ENCODE data around the gene ESYT2. TPM values are rescaled to one million over a fixed set of nuclear protein-coding genes. Genes with fewer than 3 reads are reported as not detected.

The ESYT2 gene
- polyA plus RNA-seq, 2 donors = 25.4 to 28.9 TPM

- Histone ChIP-seq H3K4me1 (ENCODE audit: control insufficient read depth in 2 of 2, insufficient read depth in 2 of 2, low read length in 1 of 2) (peaks cover 0 to 3% of the 10 kb centered on the region in 2 donors), H3K4me3 (ENCODE audit: low read depth in 1 of 2, low read length in 2 of 2) (no peak overlapping the region), H3K9me3 (ENCODE audit: control insufficient read depth in 2 of 2, insufficient read depth in 1 of 2, low read depth in 1 of 2, low read length in 1 of 2) (no peaks in the 10 kb centered on the region), H3K27ac (ENCODE audit: low read depth in 2 of 2, low read length in 1 of 2) (no peak overlapping the region), H3K36me3 (ENCODE audit: control insufficient read depth in 2 of 2, insufficient read depth in 2 of 2, low read length in 1 of 2) (peaks cover 10 to 39% of the 10 kb centered on the region in 2 donors), H3K27me3 (ENCODE audit: control insufficient read depth in 1 of 2, insufficient read depth in 2 of 2, low read length in 2 of 2) (no peaks in the 10 kb centered on the region)
- WGBS, 2 donors = 95% methylated on average over 4 of the region's 4 CpGs
Observed at GRCh38 chr7:158744070-158744469, 85.2 kb downstream of the ESYT2 start.

- no peaks in the 10 kb centered on the region for H3K27me3 ChIP-seq (ENCODE audit: control insufficient read depth in 1 of 2, insufficient read depth in 2 of 2, low read length in 2 of 2)
- H3K9me3 ChIP-seq (ENCODE audit: control insufficient read depth in 2 of 2, insufficient read depth in 1 of 2, low read depth in 1 of 2, low read length in 1 of 2) = no peaks in the 10 kb centered on the region
- H3K4me1 ChIP-seq (ENCODE audit: control insufficient read depth in 2 of 2, insufficient read depth in 2 of 2, low read length in 1 of 2) = peaks cover 0 to 3% of the 10 kb centered on the region in 2 donors
- peaks cover 10 to 42% of the 10 kb centered on the region in 2 donors for H3K36me3 ChIP-seq (ENCODE audit: control insufficient read depth in 2 of 2, insufficient read depth in 2 of 2, low read length in 1 of 2)
- no peak overlapping the region for H3K27ac ChIP-seq (ENCODE audit: low read depth in 2 of 2, low read length in 1 of 2)
- H3K4me3 ChIP-seq (ENCODE audit: low read depth in 1 of 2, low read length in 2 of 2) = no peak overlapping the region
- WGBS, 2 donors = 94 to 96% methylated on average over 17 of the region's 17 CpGs
Observed at GRCh38 chr7:158743219-158743618, 86.1 kb downstream of the ESYT2 start.

GRCh38 chr7:158742065-158742821, 87.1 kb downstream of the ESYT2 start:
- Histone ChIP-seq H3K36me3 (ENCODE audit: control insufficient read depth in 2 of 2, insufficient read depth in 2 of 2, low read length in 1 of 2) (peaks cover 10 to 41% of the 10 kb centered on the region in 2 donors), H3K9me3 (ENCODE audit: control insufficient read depth in 2 of 2, insufficient read depth in 1 of 2, low read depth in 1 of 2, low read length in 1 of 2) (no peaks in the 10 kb centered on the region), H3K27me3 (ENCODE audit: control insufficient read depth in 1 of 2, insufficient read depth in 2 of 2, low read length in 2 of 2) (no peaks in the 10 kb centered on the region), H3K4me3 (ENCODE audit: low read depth in 1 of 2, low read length in 2 of 2) (no peak overlapping the region), H3K27ac (ENCODE audit: low read depth in 2 of 2, low read length in 1 of 2) (no peak overlapping the region), H3K4me1 (ENCODE audit: control insufficient read depth in 2 of 2, insufficient read depth in 2 of 2, low read length in 1 of 2) (peaks cover 0 to 3% of the 10 kb centered on the region in 2 donors)
- 96 to 97% methylated on average over 19 of the region's 19 CpGs for WGBS, 2 donors

GRCh38 chr7:158741294-158741666, 88.0 kb downstream of the ESYT2 start:
- Histone ChIP-seq H3K27ac (ENCODE audit: low read depth in 2 of 2, low read length in 1 of 2) (peak overlapping the region; percentile 6 to 72), H3K9me3 (ENCODE audit: control insufficient read depth in 2 of 2, insufficient read depth in 1 of 2, low read depth in 1 of 2, low read length in 1 of 2) (no peaks in the 10 kb centered on the region), H3K4me3 (ENCODE audit: low read depth in 1 of 2, low read length in 2 of 2) (no peak overlapping the region), H3K27me3 (ENCODE audit: control insufficient read depth in 1 of 2, insufficient read depth in 2 of 2, low read length in 2 of 2) (no peaks in the 10 kb centered on the region), H3K36me3 (ENCODE audit: control insufficient read depth in 2 of 2, insufficient read depth in 2 of 2, low read length in 1 of 2) (peaks cover 15 to 43% of the 10 kb centered on the region in 2 donors), H3K4me1 (ENCODE audit: control insufficient read depth in 2 of 2, insufficient read depth in 2 of 2, low read length in 1 of 2) (peaks cover 0 to 3% of the 10 kb centered on the region in 2 donors)
- 88% methylated on average over 14 of the region's 14 CpGs for WGBS, 2 donors

- Histone ChIP-seq H3K27ac (ENCODE audit: low read depth in 2 of 2, low read length in 1 of 2) (peak overlapping the region; percentile 6 to 72), H3K9me3 (ENCODE audit: control insufficient read depth in 2 of 2, insufficient read depth in 1 of 2, low read depth in 1 of 2, low read length in 1 of 2) (no peaks in the 10 kb centered on the region), H3K36me3 (ENCODE audit: control insufficient read depth in 2 of 2, insufficient read depth in 2 of 2, low read length in 1 of 2) (peaks cover 20 to 39% of the 10 kb centered on the region in 2 donors), H3K27me3 (ENCODE audit: control insufficient read depth in 1 of 2, insufficient read depth in 2 of 2, low read length in 2 of 2) (no peaks in the 10 kb centered on the region), H3K4me3 (ENCODE audit: low read depth in 1 of 2, low read length in 2 of 2) (no peak overlapping the region), H3K4me1 (ENCODE audit: control insufficient read depth in 2 of 2, insufficient read depth in 2 of 2, low read length in 1 of 2) (peaks cover 0 to 3% of the 10 kb centered on the region in 2 donors)
- WGBS, 2 donors = 48 to 64% methylated on average over 16 of the region's 16 CpGs
Observed at GRCh38 chr7:158740657-158741293, 88.5 kb downstream of the ESYT2 start.

GRCh38 chr7:158740013-158740656, 89.2 kb downstream of the ESYT2 start:
- 62 to 71% methylated on average over 15 of the region's 15 CpGs for WGBS, 2 donors
- H3K4me3 ChIP-seq (ENCODE audit: low read depth in 1 of 2, low read length in 2 of 2) = no peak overlapping the region
- H3K36me3 ChIP-seq (ENCODE audit: control insufficient read depth in 2 of 2, insufficient read depth in 2 of 2, low read length in 1 of 2) = peaks cover 20 to 39% of the 10 kb centered on the region in 2 donors
- H3K4me1 ChIP-seq (ENCODE audit: control insufficient read depth in 2 of 2, insufficient read depth in 2 of 2, low read length in 1 of 2) = peaks cover 0 to 3% of the 10 kb centered on the region in 2 donors
- H3K9me3 ChIP-seq (ENCODE audit: control insufficient read depth in 2 of 2, insufficient read depth in 1 of 2, low read depth in 1 of 2, low read length in 1 of 2) = no peaks in the 10 kb centered on the region
- no peaks in the 10 kb centered on the region for H3K27me3 ChIP-seq (ENCODE audit: control insufficient read depth in 1 of 2, insufficient read depth in 2 of 2, low read length in 2 of 2)
- H3K27ac ChIP-seq (ENCODE audit: low read depth in 2 of 2, low read length in 1 of 2) = peak overlapping the region; percentile 29 to 75

GRCh38 chr7:158738841-158739240, 90.5 kb downstream of the ESYT2 start:
- H3K36me3 ChIP-seq (ENCODE audit: control insufficient read depth in 2 of 2, insufficient read depth in 2 of 2, low read length in 1 of 2) = peaks cover 20 to 46% of the 10 kb centered on the region in 2 donors

GRCh38 chr7:158737064-158737695, 92.1 kb downstream of the ESYT2 start:
- Histone ChIP-seq H3K4me1 (ENCODE audit: control insufficient read depth in 2 of 2, insufficient read depth in 2 of 2, low read length in 1 of 2) (peaks cover 0 to 3% of the 10 kb centered on the region in 2 donors), H3K27ac (ENCODE audit: low read depth in 2 of 2, low read length in 1 of 2) (no peak overlapping the region), H3K36me3 (ENCODE audit: control insufficient read depth in 2 of 2, insufficient read depth in 2 of 2, low read length in 1 of 2) (peaks cover 17 to 32% of the 10 kb centered on the region in 2 donors), H3K4me3 (ENCODE audit: low read depth in 1 of 2, low read length in 2 of 2) (no peak overlapping the region), H3K9me3 (ENCODE audit: control insufficient read depth in 2 of 2, insufficient read depth in 1 of 2, low read depth in 1 of 2, low read length in 1 of 2) (no peaks in the 10 kb centered on the region), H3K27me3 (ENCODE audit: control insufficient read depth in 1 of 2, insufficient read depth in 2 of 2, low read length in 2 of 2) (no peaks in the 10 kb centered on the region)
- 90 to 92% methylated on average over 19 of the region's 19 CpGs for WGBS, 2 donors

More at GRCh38 chr7:158738841-158739240, 90.5 kb downstream of the ESYT2 start:
- no peak overlapping the region for H3K4me3 ChIP-seq (ENCODE audit: low read depth in 1 of 2, low read length in 2 of 2)
- no peak overlapping the region for H3K27ac ChIP-seq (ENCODE audit: low read depth in 2 of 2, low read length in 1 of 2)
- H3K27me3 ChIP-seq (ENCODE audit: control insufficient read depth in 1 of 2, insufficient read depth in 2 of 2, low read length in 2 of 2) = no peaks in the 10 kb centered on the region
- H3K9me3 ChIP-seq (ENCODE audit: control insufficient read depth in 2 of 2, insufficient read depth in 1 of 2, low read depth in 1 of 2, low read length in 1 of 2) = no peaks in the 10 kb centered on the region
- peaks cover 0 to 3% of the 10 kb centered on the region in 2 donors for H3K4me1 ChIP-seq (ENCODE audit: control insufficient read depth in 2 of 2, insufficient read depth in 2 of 2, low read length in 1 of 2)
- 95 to 96% methylated on average over 15 of the region's 15 CpGs for WGBS, 2 donors

- no peak overlapping the region for H3K27ac ChIP-seq (ENCODE audit: low read depth in 2 of 2, low read length in 1 of 2)
- H3K27me3 ChIP-seq (ENCODE audit: control insufficient read depth in 1 of 2, insufficient read depth in 2 of 2, low read length in 2 of 2) = no peaks in the 10 kb centered on the region
- no peak overlapping the region for H3K4me3 ChIP-seq (ENCODE audit: low read depth in 1 of 2, low read length in 2 of 2)
- no peaks in the 10 kb centered on the region for H3K4me1 ChIP-seq (ENCODE audit: control insufficient read depth in 2 of 2, insufficient read depth in 2 of 2, low read length in 1 of 2)
- H3K36me3 ChIP-seq (ENCODE audit: control insufficient read depth in 2 of 2, insufficient read depth in 2 of 2, low read length in 1 of 2) = peaks cover 12 to 26% of the 10 kb centered on the region in 2 donors
- 92 to 94% methylated on average over 12 of the region's 12 CpGs for WGBS, 2 donors
- no peaks in the 10 kb centered on the region for H3K9me3 ChIP-seq (ENCODE audit: control insufficient read depth in 2 of 2, insufficient read depth in 1 of 2, low read depth in 1 of 2, low read length in 1 of 2)
Observed at GRCh38 chr7:158735935-158736334, 93.4 kb downstream of the ESYT2 start.
